HEK293 (cell line): ENCODE results near the gene ZFYVE28.

Experiments used
- CTCF ChIA-PET: fragments of 350-600 bp; formaldehyde crosslinking; extraction: SDS; loops from one replicate; lab custom pipeline; 2021; ENCODE audit warnings: antibody characterized with exemption; lab: Yijun Ruan, JAX
- POLR2A ChIA-PET: fragments of 300-600 bp; formaldehyde crosslinking; extraction: SDS; loops from one replicate; lab custom pipeline; 2020; ENCODE audit warnings: antibody characterized with exemption, inconsistent platforms; lab: Yijun Ruan, JAX
- H3K27ac ChIP-seq: fragments of 200-500 bp; sonication (Bioruptor generic); 2 replicates; pipeline ENCODE4 v1.5.1; 2014; ENCODE audit warnings: low read depth, low read length, control low read depth, inconsistent platforms; ENCODE audit errors: extremely low read depth
- H3K36me3 ChIP-seq, 2 experiments: fragments of 200-500 bp in 1 of 2; sonication (Bioruptor generic) in 1 of 2; 1 replicate in 1 of 2; 2 replicates in 1 of 2; pipeline ENCODE4 v1.5.1; 2014 to 2017; ENCODE audit warnings: inconsistent platforms in 2 of 2, low read length in 2 of 2; ENCODE audit not compliant: control insufficient read depth in 2 of 2, insufficient read depth in 1 of 2
- H3K4me1 ChIP-seq: fragments of 200-500 bp; sonication (Bioruptor generic); 2 replicates; pipeline ENCODE4 v1.5.1; 2014; ENCODE audit warnings: mild to moderate bottlenecking, low read length, inconsistent platforms; ENCODE audit not compliant: control insufficient read depth, insufficient read depth
- H3K4me3 ChIP-seq: 2 replicates; pipeline ENCODE4 v1.5.1; 2011; ENCODE audit warnings: low read depth, mild to moderate bottlenecking, control low read depth, low read length, moderate library complexity
- H3K9me3 ChIP-seq: fragments of 200-500 bp; sonication (Bioruptor generic); 2 replicates; pipeline ENCODE4 v1.5.1; 2014; ENCODE audit warnings: low read depth, low read length, inconsistent platforms; ENCODE audit not compliant: control insufficient read depth, insufficient read depth
- BCL6B ChIP-seq: fragments of 450-650 bp; formaldehyde crosslinking; IDR thresholded peaks from 2 replicates; pipeline ENCODE4 v1.5.1; 2017; ENCODE audit warnings: missing biosample characterization, missing genetic modification characterization
- ELK4 ChIP-seq: IDR thresholded peaks from 2 replicates; pipeline ENCODE4 v1.6.1; 2011; ENCODE audit warnings: mild to moderate bottlenecking, low read depth, low read length, borderline replicate concordance
- GLIS1 ChIP-seq: fragments of 450-650 bp; formaldehyde crosslinking; IDR thresholded peaks from 2 replicates; pipeline ENCODE4 v1.5.1; 2016; ENCODE audit warnings: missing biosample characterization, missing genetic modification characterization
- IKZF3 ChIP-seq: fragments of 450-650 bp; IDR thresholded peaks from 2 replicates; pipeline ENCODE4 v1.5.0; 2018; ENCODE audit warnings: missing biosample characterization, mild to moderate bottlenecking, missing genetic modification characterization, moderate library complexity
- KLF17 ChIP-seq: fragments of 450-650 bp; formaldehyde crosslinking; IDR thresholded peaks from 2 replicates; pipeline ENCODE4 v1.5.1; 2016; ENCODE audit warnings: missing biosample characterization, missing genetic modification characterization
- REPIN1 ChIP-seq: fragments of 450-650 bp; formaldehyde crosslinking; IDR thresholded peaks from 2 replicates; pipeline ENCODE4 v1.5.1; 2017; ENCODE audit warnings: missing biosample characterization, missing genetic modification characterization, low read depth
- SCRT2 ChIP-seq: fragments of 450-650 bp; formaldehyde crosslinking; IDR thresholded peaks from 2 replicates; pipeline ENCODE4 v1.5.1; 2016; ENCODE audit warnings: missing biosample characterization, missing genetic modification characterization
- SETDB1 ChIP-seq: IDR thresholded peaks from one replicate; pipeline ENCODE4 v1.6.1; 2017; ENCODE audit warnings: mild to moderate bottlenecking, low read length, moderate library complexity, mixed read lengths; ENCODE audit not compliant: insufficient read length
- TCF7L2 ChIP-seq: IDR thresholded peaks from 2 replicates; pipeline ENCODE4 v1.6.1; 2011; ENCODE audit warnings: low read depth, mild to moderate bottlenecking, inconsistent platforms, low read length, moderate library complexity, borderline replicate concordance
- TRIM28 ChIP-seq: IDR thresholded peaks from 2 replicates; pipeline ENCODE4 v1.6.1; 2011; ENCODE audit warnings: low read length, control low read depth, borderline replicate concordance
- YY1 ChIP-seq: fragments of 450-650 bp; formaldehyde crosslinking; IDR thresholded peaks from 2 replicates; pipeline ENCODE4 v1.5.1; 2018; ENCODE audit warnings: missing biosample characterization, missing genetic modification characterization
- ZNF112 ChIP-seq: fragments of 450-650 bp; formaldehyde crosslinking; IDR thresholded peaks from 2 replicates; pipeline ENCODE4 v1.5.0; 2017; ENCODE audit warnings: missing biosample characterization, missing genetic modification characterization
- ZNF175 ChIP-seq: fragments of 450-650 bp; formaldehyde crosslinking; IDR thresholded peaks from 2 replicates; pipeline ENCODE4 v1.5.1; 2016; ENCODE audit warnings: missing biosample characterization, missing genetic modification characterization
- ZNF23 ChIP-seq: fragments of 450-650 bp; formaldehyde crosslinking; IDR thresholded peaks from 2 replicates; pipeline ENCODE4 v1.5.1; 2016; ENCODE audit warnings: missing biosample characterization, missing genetic modification characterization, borderline replicate concordance
- ZNF266 ChIP-seq: fragments of 450-650 bp; formaldehyde crosslinking; IDR thresholded peaks from 2 replicates; pipeline ENCODE4 v1.5.1; 2016; ENCODE audit warnings: missing biosample characterization, missing genetic modification characterization, low read depth
- ZNF311 ChIP-seq: fragments of 450-650 bp; formaldehyde crosslinking; IDR thresholded peaks from 2 replicates; pipeline ENCODE4 v1.5.1; 2017; ENCODE audit warnings: missing biosample characterization, missing genetic modification characterization, borderline replicate concordance
- ZNF335 ChIP-seq: fragments of 450-650 bp; formaldehyde crosslinking; conservative IDR thresholded peaks from 2 replicates; pipeline ENCODE4 v1.5.1; 2016; ENCODE audit warnings: missing biosample characterization, missing genetic modification characterization
- ZNF350 ChIP-seq: fragments of 450-650 bp; formaldehyde crosslinking; IDR thresholded peaks from 2 replicates; pipeline ENCODE4 v1.5.0; 2017; ENCODE audit warnings: missing biosample characterization, mild to moderate bottlenecking, missing genetic modification characterization
- ZNF391 ChIP-seq: fragments of 450-650 bp; formaldehyde crosslinking; IDR thresholded peaks from 2 replicates; pipeline ENCODE4 v1.5.1; 2016; ENCODE audit warnings: low read depth, missing biosample characterization, missing genetic modification characterization, borderline replicate concordance
- ZNF404 ChIP-seq: fragments of 450-650 bp; formaldehyde crosslinking; IDR thresholded peaks from 2 replicates; pipeline ENCODE4 v1.5.1; 2017; ENCODE audit warnings: missing biosample characterization, missing genetic modification characterization
- ZNF501 ChIP-seq: fragments of 450-650 bp; formaldehyde crosslinking; IDR thresholded peaks from 2 replicates; pipeline ENCODE4 v1.5.1; 2016; ENCODE audit warnings: missing biosample characterization, missing genetic modification characterization
- ZNF510 ChIP-seq: fragments of 450-650 bp; formaldehyde crosslinking; IDR thresholded peaks from 2 replicates; pipeline ENCODE4 v1.5.1; 2018; ENCODE audit warnings: mild to moderate bottlenecking, missing genetic modification characterization, missing biosample characterization; ENCODE audit not compliant: insufficient replicate concordance
- ZNF558 ChIP-seq: fragments of 450-650 bp; formaldehyde crosslinking; IDR thresholded peaks from 2 replicates; pipeline ENCODE4 v1.5.1; 2016; ENCODE audit warnings: missing biosample characterization, missing genetic modification characterization
- ZNF596 ChIP-seq: fragments of 450-650 bp; IDR thresholded peaks from 2 replicates; pipeline ENCODE4 v1.5.0; 2018; ENCODE audit warnings: missing biosample characterization, mild to moderate bottlenecking, missing genetic modification characterization, moderate library complexity
- ZNF621 ChIP-seq: fragments of 450-650 bp; formaldehyde crosslinking; IDR thresholded peaks from 2 replicates; pipeline ENCODE4 v1.5.1; 2017; ENCODE audit warnings: missing biosample characterization, missing genetic modification characterization
- ZNF658 ChIP-seq: fragments of 450-650 bp; formaldehyde crosslinking; IDR thresholded peaks from 2 replicates; pipeline ENCODE4; 2016; ENCODE audit warnings: missing biosample characterization, missing genetic modification characterization
- ZNF670 ChIP-seq: fragments of 450-650 bp; formaldehyde crosslinking; IDR thresholded peaks from 2 replicates; pipeline ENCODE4 v1.5.1; 2016; ENCODE audit warnings: missing biosample characterization, missing genetic modification characterization, low read depth
- ZNF776 ChIP-seq: fragments of 450-650 bp; formaldehyde crosslinking; IDR thresholded peaks from 2 replicates; pipeline ENCODE4 v1.5.0; 2017; ENCODE audit warnings: missing biosample characterization, missing genetic modification characterization, borderline replicate concordance
- ZNF830 ChIP-seq: fragments of 450-650 bp; IDR thresholded peaks from 2 replicates; pipeline ENCODE4 v1.5.0; 2018; ENCODE audit warnings: missing biosample characterization, missing genetic modification characterization, low read depth, mild to moderate bottlenecking, moderate library complexity

Gene ZFYVE28

GRCh38 chr4:2341261-2341841, 77.1 kb downstream of the ZFYVE28 start:
- Histone ChIP-seq H3K27ac (no peak overlapping the region), H3K4me3 (no peak overlapping the region), H3K9me3 (no peaks in the 10 kb centered on the region), H3K36me3 (no peaks in the 10 kb centered on the region), H3K4me1 (no peaks in the 10 kb centered on the region)
- TF ChIP-seq IKZF3 (tag by site-specific recombination) (no peak), ZNF311 (tag by site-specific recombination) (no peak), ZNF776 (tag by site-specific recombination) (no peak), ZNF175 (no peak), ZNF621 (no peak), ZNF596 (tag by site-specific recombination) (no peak), TCF7L2 (no peak), ZNF558 (no peak), TRIM28 (no peak), ZNF112 (no peak), SCRT2 (tag by site-specific recombination) (no peak), ZNF830 (no peak), ZNF335 (no peak), KLF17 (tag by site-specific recombination) (no peak), ZNF510 (tag by site-specific recombination) (no peak), YY1 (tag by site-specific recombination) (no peak)
- ChIA-PET POLR2A (no interaction called here), CTCF (no interaction called here)

- TF ChIP-seq BCL6B: 0 out of 2 replicates have a peak, but pooled peaks have one; percentile 57
- no peak for TF ChIP-seq GLIS1 (tag by site-specific recombination)
- no peak for TF ChIP-seq ZNF350 (tag by site-specific recombination)
- H3K36me3 ChIP-seq: no peaks in the 10 kb centered on the region
- no peak overlapping the region for H3K4me3 ChIP-seq
- CTCF ChIA-PET: no interaction called here
- H3K27ac ChIP-seq: no peak overlapping the region
- no peaks in the 10 kb centered on the region for H3K4me1 ChIP-seq
- POLR2A ChIA-PET: no interaction called here
- H3K9me3 ChIP-seq: no peaks in the 10 kb centered on the region
These were observed 78.0 kb downstream of the ZFYVE28 start for GRCh38 chr4:2340272-2341061.

GRCh38 chr4:2339458-2340271, 78.8 kb downstream of the ZFYVE28 start:
- Histone ChIP-seq H3K27ac (no peak overlapping the region), H3K4me1 (no peaks in the 10 kb centered on the region), H3K4me3 (no peak overlapping the region), H3K9me3 (no peaks in the 10 kb centered on the region), H3K36me3 (no peaks in the 10 kb centered on the region)
- ChIA-PET CTCF (no interaction called here), POLR2A (interaction anchor here (0.7 kb wide), 1 partner anchor 23 kb away, joined by 3 read pairs; no protein-coding TSS in a partner anchor)
- TF ChIP-seq ZNF501 (tag by site-specific recombination) (no peak), SETDB1 (no peak), ZNF658 (no peak), REPIN1 (tag by site-specific recombination) (no peak), ZNF391 (tag by site-specific recombination) (no peak), ZNF266 (tag by site-specific recombination) (no peak), ZNF23 (tag by site-specific recombination) (no peak), ELK4 (no peak), ZNF311 (tag by site-specific recombination) (no peak), ZNF404 (tag by site-specific recombination) (no peak), ZNF670 (tag by site-specific recombination) (no peak)
